Measurements from ENCODE around the gene NUP93.
"Not testable (repeated sequence)": the region's sequence is repeated elsewhere in the genome, so short reads cannot be mapped to it uniquely, and the experiment has no call there.

The NUP93 gene

GRCh38 chr16:56865394-56866062 is 135.6 kb downstream of the NUP93 start:
- peaks cover 30% of the 10 kb centered on the region for H3K4me1 ChIP-seq (ENCODE audit: insufficient read depth, low read length, poor library complexity, severe bottlenecking)
- TF ChIP-seq CTCF (conservative IDR thresholded peaks at IDR 0.05; ENCODE audit: low read length) (no peak), EZH2phosphoT487 (IDR thresholded peaks at IDR 0.05; ENCODE audit: borderline replicate concordance) (no peak)

GRCh38 chr16:56866955-56867830 is 137.3 kb downstream of the NUP93 start:
- no peaks in the 10 kb centered on the region for H3K27me3 ChIP-seq (ENCODE audit: insufficient read depth, low read length, poor library complexity, severe bottlenecking)
- H3K4me3 ChIP-seq (ENCODE audit: low read length, poor library complexity, severe bottlenecking), result no peak overlapping the region
- no peaks in the 10 kb centered on the region for H3K79me2 ChIP-seq (ENCODE audit: insufficient read depth, low read length)
- H3K9me2 ChIP-seq (replicated peaks; ENCODE audit: low read depth, low read length), result no peaks in the 10 kb centered on the region
- TF ChIP-seq CTCF (conservative IDR thresholded peaks at IDR 0.05; ENCODE audit: low read length), result peak; percentile 79
- TF ChIP-seq EZH2phosphoT487 (IDR thresholded peaks at IDR 0.05; ENCODE audit: borderline replicate concordance), result no peak
- H3F3A ChIP-seq (ENCODE audit: low read depth), result no peaks in the 10 kb centered on the region
- no peaks in the 10 kb centered on the region for H3K9me3 ChIP-seq (ENCODE audit: insufficient read depth, low read depth, low read length)
- no peak overlapping the region for H3K4me2 ChIP-seq (ENCODE audit: low read depth, low read length, poor library complexity, severe bottlenecking)
- peaks cover 14% of the 10 kb centered on the region for H3K4me1 ChIP-seq (ENCODE audit: insufficient read depth, low read length, poor library complexity, severe bottlenecking)
- H4K20me1 ChIP-seq (ENCODE audit: insufficient read depth, low read length, poor library complexity, severe bottlenecking), result no peaks in the 10 kb centered on the region
- H3K36me3 ChIP-seq (ENCODE audit: insufficient read depth, low read length), result no peaks in the 10 kb centered on the region
- no peak overlapping the region for H3K9ac ChIP-seq (ENCODE audit: low read depth, low read length, poor library complexity, severe bottlenecking)
- H2AFZ ChIP-seq (ENCODE audit: low read length), result peak overlapping the region; percentile 62; the same call in 1 of the 2 replicates

More at GRCh38 chr16:56865394-56866062, 135.6 kb downstream of the NUP93 start:
- H3K9me3 ChIP-seq (ENCODE audit: insufficient read depth, low read depth, low read length), result no peaks in the 10 kb centered on the region
- no peaks in the 10 kb centered on the region for H3F3A ChIP-seq (ENCODE audit: low read depth)
- no peak overlapping the region for H3K4me2 ChIP-seq (ENCODE audit: low read depth, low read length, poor library complexity, severe bottlenecking)
- no peaks in the 10 kb centered on the region for H3K79me2 ChIP-seq (ENCODE audit: insufficient read depth, low read length)
- no peak overlapping the region for H2AFZ ChIP-seq (ENCODE audit: low read length)
- no peaks in the 10 kb centered on the region for H3K36me3 ChIP-seq (ENCODE audit: insufficient read depth, low read length)
- no peaks in the 10 kb centered on the region for H4K20me1 ChIP-seq (ENCODE audit: insufficient read depth, low read length, poor library complexity, severe bottlenecking)
- H3K9ac ChIP-seq (ENCODE audit: low read depth, low read length, poor library complexity, severe bottlenecking), result no peak overlapping the region
- H3K9me2 ChIP-seq (replicated peaks; ENCODE audit: low read depth, low read length), result no peaks in the 10 kb centered on the region
- no peak overlapping the region for H3K4me3 ChIP-seq (ENCODE audit: low read length, poor library complexity, severe bottlenecking)
- no peaks in the 10 kb centered on the region for H3K27me3 ChIP-seq (ENCODE audit: insufficient read depth, low read length, poor library complexity, severe bottlenecking)

GRCh38 chr16:56868175-56868574 is 138.2 kb downstream of the NUP93 start:
- no peak overlapping the region for H3K9ac ChIP-seq (ENCODE audit: low read depth, low read length, poor library complexity, severe bottlenecking)
- H2AFZ ChIP-seq (ENCODE audit: low read length), result no peak overlapping the region
- no peaks in the 10 kb centered on the region for H3K9me2 ChIP-seq (replicated peaks; ENCODE audit: low read depth, low read length)
- H3K36me3 ChIP-seq (ENCODE audit: insufficient read depth, low read length), result no peaks in the 10 kb centered on the region
- TF ChIP-seq EZH2phosphoT487 (IDR thresholded peaks at IDR 0.05; ENCODE audit: borderline replicate concordance), result no peak
- H3K4me3 ChIP-seq (ENCODE audit: low read length, poor library complexity, severe bottlenecking), result no peak overlapping the region
- peaks cover 4% of the 10 kb centered on the region for H3K4me1 ChIP-seq (ENCODE audit: insufficient read depth, low read length, poor library complexity, severe bottlenecking)
- H3K9me3 ChIP-seq (ENCODE audit: insufficient read depth, low read depth, low read length), result no peaks in the 10 kb centered on the region
- no peaks in the 10 kb centered on the region for H4K20me1 ChIP-seq (ENCODE audit: insufficient read depth, low read length, poor library complexity, severe bottlenecking)
- no peaks in the 10 kb centered on the region for H3F3A ChIP-seq (ENCODE audit: low read depth)
- H3K4me2 ChIP-seq (ENCODE audit: low read depth, low read length, poor library complexity, severe bottlenecking), result no peak overlapping the region
- H3K27me3 ChIP-seq (ENCODE audit: insufficient read depth, low read length, poor library complexity, severe bottlenecking), result no peaks in the 10 kb centered on the region
- H3K79me2 ChIP-seq (ENCODE audit: insufficient read depth, low read length), result no peaks in the 10 kb centered on the region

- not testable (repeated sequence) for H3K9me2 ChIP-seq (replicated peaks; ENCODE audit: low read depth, low read length); H3K4me3 ChIP-seq (ENCODE audit: low read length, poor library complexity, severe bottlenecking); H2AFZ ChIP-seq (ENCODE audit: low read length); H3K9ac ChIP-seq (ENCODE audit: low read depth, low read length, poor library complexity, severe bottlenecking); H3K79me2 ChIP-seq (ENCODE audit: insufficient read depth, low read length); H3K36me3 ChIP-seq (ENCODE audit: insufficient read depth, low read length); H3K9me3 ChIP-seq (ENCODE audit: insufficient read depth, low read depth, low read length); H3K27me3 ChIP-seq (ENCODE audit: insufficient read depth, low read length, poor library complexity, severe bottlenecking); H3K4me1 ChIP-seq (ENCODE audit: insufficient read depth, low read length, poor library complexity, severe bottlenecking); H3F3A ChIP-seq (ENCODE audit: low read depth); H4K20me1 ChIP-seq (ENCODE audit: insufficient read depth, low read length, poor library complexity, severe bottlenecking); H3K4me2 ChIP-seq (ENCODE audit: low read depth, low read length, poor library complexity, severe bottlenecking)
Measured at GRCh38 chr16:56868766-56869165, 138.8 kb downstream of the NUP93 start.

All from Loucy (cell line).